H1 (cell line): ENCODE data around the gene AAR2. TPM values are rescaled to one million over a fixed set of nuclear protein-coding genes. Genes with fewer than 3 reads are reported as not detected.

Experiments used
- CTCF ChIA-PET: fragments of 300-600 bp; sonication (Branson Sonifier 250); formaldehyde crosslinking; loops from one replicate; lab custom pipeline; 2021; ENCODE audit not compliant: partially characterized antibody; lab: Charles Lee
- POLR2A ChIA-PET: fragments of 300-600 bp; sonication (Branson Sonifier 250); formaldehyde crosslinking; loops from one replicate; lab custom pipeline; 2021; ENCODE audit warnings: inconsistent platforms; ENCODE audit not compliant: partially characterized antibody; lab: Charles Lee
- DNase-seq, 2 experiments: peaks; one replicate each; pipeline versions ENCODE4 v3.0.0 to v3.0.0-alpha.2; 2010 to 2022; ENCODE audit warnings: low spot score in 2 of 2, low read depth in 1 of 2, mixed read lengths in 1 of 2
- FAIRE-seq: peaks from 2 replicates; lab custom pipeline; 2011; peaks lifted over from hg19 to GRCh38; lab: Jason Lieb, UNC
- H2AFZ ChIP-seq: 2 replicates; pipeline ENCODE4 v1.8.1; 2012; ENCODE audit warnings: low read length, inconsistent platforms
- H2AK5ac ChIP-seq: 2 replicates; pipeline ENCODE4 v1.6.1; 2013; ENCODE audit warnings: low read depth, low read length
- H2BK120ac ChIP-seq: replicated peaks from 2 replicates; pipeline ENCODE3; 2013; ENCODE audit warnings: low read depth, low read length, inconsistent platforms
- H2BK12ac ChIP-seq: 2 replicates; pipeline ENCODE4 v1.6.1; 2013; ENCODE audit warnings: low read depth, low read length
- H2BK15ac ChIP-seq: 2 replicates; pipeline ENCODE4 v1.6.1; 2013; ENCODE audit warnings: low read length
- H2BK20ac ChIP-seq: 2 replicates; pipeline ENCODE4 v1.6.1; 2013; ENCODE audit warnings: low read length
- H2BK5ac ChIP-seq: 2 replicates; pipeline ENCODE4 v1.6.1; 2013; ENCODE audit warnings: low read depth, low read length
- H3K14ac ChIP-seq: 2 replicates; pipeline ENCODE4 v1.6.1; 2013; ENCODE audit warnings: inconsistent platforms; ENCODE audit not compliant: insufficient read length
- H3K18ac ChIP-seq: 2 replicates; pipeline ENCODE4 v1.6.1; 2013; ENCODE audit warnings: low read length; ENCODE audit errors: extremely low read depth
- H3K23ac ChIP-seq: 2 replicates; pipeline ENCODE4 v1.6.1; 2013; ENCODE audit warnings: inconsistent platforms; ENCODE audit not compliant: insufficient read length
- H3K23me2 ChIP-seq: 2 replicates; pipeline ENCODE4 v1.6.1; 2013; ENCODE audit warnings: low read depth, low read length
- H3K27ac ChIP-seq: 2 replicates; pipeline ENCODE4 v1.6.1; 2011; ENCODE audit warnings: low read depth, low read length, inconsistent platforms
- H3K27me3 ChIP-seq, 4 experiments: replicated peaks in 1 of 4; 1 replicate in 1 of 4; 2 replicates in 3 of 4; pipeline versions ENCODE4 v1.6.1 to v1.8.1; 2011 to 2013; ENCODE audit warnings: low read length in 3 of 4, mild to moderate bottlenecking in 3 of 4, inconsistent platforms in 2 of 4, mixed read lengths in 2 of 4, moderate library complexity in 1 of 4; ENCODE audit not compliant: control insufficient read depth in 3 of 4, insufficient read depth in 3 of 4; ENCODE audit errors: extremely low read depth in 1 of 4
- H3K36me3 ChIP-seq, 4 experiments: 2 replicates each; pipeline versions ENCODE4 v1.6.1 to v1.8.1; 2011 to 2013; ENCODE audit warnings: mild to moderate bottlenecking in 4 of 4, low read length in 3 of 4, moderate library complexity in 2 of 4, control low read depth in 1 of 4, inconsistent platforms in 1 of 4; ENCODE audit not compliant: insufficient read depth in 4 of 4, control insufficient read depth in 2 of 4
- H3K4ac ChIP-seq: replicated peaks from 2 replicates; pipeline ENCODE3; 2013; ENCODE audit warnings: low read length, low read depth, mixed read lengths, inconsistent platforms; ENCODE audit not compliant: insufficient read length
- H3K4me1 ChIP-seq, 4 experiments: replicated peaks in 1 of 4; 1 replicate in 1 of 4; 2 replicates in 3 of 4; pipeline versions ENCODE4 v1.6.1 to v1.8.1; 2011 to 2013; ENCODE audit warnings: low read length in 3 of 4, inconsistent platforms in 2 of 4, mixed read lengths in 1 of 4; ENCODE audit not compliant: insufficient read depth in 4 of 4, control insufficient read depth in 3 of 4
- H3K4me2 ChIP-seq, 2 experiments: 2 replicates each; pipeline versions ENCODE4 v1.6.1 to v1.8.1; 2011 to 2013; ENCODE audit warnings: low read depth in 2 of 2, low read length in 2 of 2, control low read depth in 1 of 2, inconsistent platforms in 1 of 2, mild to moderate bottlenecking in 1 of 2; ENCODE audit not compliant: insufficient read depth in 1 of 2
- H3K4me3 ChIP-seq, 4 experiments: fragments of 200-600, 300-600 bp in 1 of 4; sonication (generic), shearing (Covaris generic), sonication (Bioruptor Twin) in 1 of 4; 2 replicates each; pipeline versions ENCODE4 v1.5.1 to v1.8.1; 2011 to 2016; ENCODE audit warnings: low read length in 4 of 4, low read depth in 3 of 4, control low read depth in 2 of 4, inconsistent platforms in 2 of 4, mild to moderate bottlenecking in 2 of 4, mixed read lengths in 1 of 4, moderate library complexity in 1 of 4; ENCODE audit not compliant: insufficient read depth in 2 of 4; ENCODE audit errors: extremely low read depth in 1 of 4
- H3K56ac ChIP-seq: replicated peaks from 2 replicates; pipeline ENCODE3; 2013; ENCODE audit warnings: low read depth, mild to moderate bottlenecking, mixed read lengths, low read length, inconsistent platforms; ENCODE audit not compliant: insufficient read length
- H3K79me1 ChIP-seq: 2 replicates; pipeline ENCODE4 v1.6.1; 2013; ENCODE audit warnings: low read depth, low read length, control low read depth
- H3K79me2 ChIP-seq, 2 experiments: 2 replicates each; pipeline versions ENCODE4 v1.6.1 to v1.8.1; 2012 to 2013; ENCODE audit warnings: low read length in 2 of 2, mild to moderate bottlenecking in 2 of 2, inconsistent platforms in 1 of 2; ENCODE audit not compliant: insufficient read depth in 2 of 2, control insufficient read depth in 1 of 2
- H3K9ac ChIP-seq, 4 experiments: replicated peaks in 1 of 4; 1 replicate in 1 of 4; 2 replicates in 3 of 4; pipeline versions ENCODE4 v1.6.1 to v1.8.1; 2011 to 2013; ENCODE audit warnings: low read depth in 3 of 4, low read length in 3 of 4, control low read depth in 2 of 4, mild to moderate bottlenecking in 2 of 4, moderate library complexity in 2 of 4, inconsistent platforms in 1 of 4; ENCODE audit errors: extremely low read depth in 1 of 4
- H3K9me3 ChIP-seq, 2 experiments: 2 replicates each; pipeline versions ENCODE4 v1.6.1 to v1.8.1; 2012 to 2013; ENCODE audit warnings: mild to moderate bottlenecking in 2 of 2, moderate library complexity in 2 of 2, control low read depth in 1 of 2, inconsistent platforms in 1 of 2, low read depth in 1 of 2, low read length in 1 of 2, mixed read lengths in 1 of 2; ENCODE audit not compliant: insufficient read depth in 2 of 2
- H4K20me1 ChIP-seq, 2 experiments: replicated peaks in 1 of 2; 2 replicates each; pipeline versions ENCODE3 to v1.8.1; 2011 to 2013; ENCODE audit warnings: inconsistent platforms in 2 of 2, low read length in 2 of 2, mild to moderate bottlenecking in 1 of 2; ENCODE audit not compliant: insufficient read depth in 2 of 2, control insufficient read depth in 1 of 2
- H4K5ac ChIP-seq: 2 replicates; pipeline ENCODE4 v1.6.1; 2013; ENCODE audit warnings: low read length, low read depth, mixed read lengths, inconsistent platforms; ENCODE audit not compliant: insufficient read length
- H4K8ac ChIP-seq: 2 replicates; pipeline ENCODE4 v1.8.0; 2013; ENCODE audit warnings: mild to moderate bottlenecking, moderate library complexity, low read length, inconsistent platforms; ENCODE audit not compliant: insufficient read depth; ENCODE audit errors: extremely low read depth
- H4K91ac ChIP-seq: replicated peaks from 2 replicates; pipeline ENCODE3; 2013; ENCODE audit warnings: low read length, mixed read lengths, inconsistent platforms; ENCODE audit not compliant: insufficient read length
- ATF3 ChIP-seq: IDR thresholded peaks from 2 replicates; pipeline ENCODE4 v1.6.1; 2011; ENCODE audit warnings: low read depth, mild to moderate bottlenecking, low read length; ENCODE audit not compliant: insufficient read depth
- CHD2 ChIP-seq: IDR thresholded peaks from 2 replicates; pipeline ENCODE4 v1.6.1; 2012; ENCODE audit warnings: low read length, improper control_type of control experiment
- JUN ChIP-seq: IDR thresholded peaks from 2 replicates; pipeline ENCODE4 v1.6.1; 2011; ENCODE audit warnings: low read depth, mild to moderate bottlenecking, improper control_type of control experiment, low read length
- JUND ChIP-seq: IDR thresholded peaks from 2 replicates; pipeline ENCODE4 v1.6.1; 2011; ENCODE audit warnings: mild to moderate bottlenecking, improper control_type of control experiment, low read length
- KDM4A ChIP-seq: IDR thresholded peaks from one replicate; pipeline ENCODE4 v1.7.1; 2012; ENCODE audit warnings: low read depth, mild to moderate bottlenecking, moderate library complexity, low read length, inconsistent platforms; ENCODE audit not compliant: severe bottlenecking
- NRF1 ChIP-seq: IDR thresholded peaks from 2 replicates; pipeline ENCODE4 v1.6.1; 2011; ENCODE audit warnings: mild to moderate bottlenecking, low read depth, low read length, improper control_type of control experiment
- SP4 ChIP-seq: IDR thresholded peaks from 2 replicates; pipeline ENCODE4 v1.6.1; 2012; ENCODE audit warnings: low read length, inconsistent platforms
- TBP ChIP-seq: IDR thresholded peaks from 2 replicates; pipeline ENCODE4 v1.6.1; 2011; ENCODE audit warnings: low read depth, low read length, improper control_type of control experiment
- WGBS, 2 experiments: shearing (Covaris generic) in 1 of 2; methylation state at CpG; one replicate each; pipeline versions ENCODE4 v1.1.6 to v1.1.7; 2013 to 2015; ENCODE audit warnings: low lambda C conversion rate in 2 of 2, mixed read lengths in 2 of 2, inconsistent platforms in 1 of 2, low coverage in 1 of 2, missing lambda C conversion rate in 1 of 2; ENCODE audit not compliant: insufficient replicate concordance in 2 of 2, insufficient coverage in 1 of 2, insufficient read length in 1 of 2; ENCODE audit errors: extremely low coverage in 1 of 2, missing lambda C conversion rate in 1 of 2; 5-methylcytosine and 5-hydroxymethylcytosine counted together
- polyA plus RNA-seq, 7 experiments: library from polyadenylated mRNA; depleted of rRNA in 3 of 7; stranded (reverse) in 5 of 7; unstranded in 2 of 7; fragments of >200 nt in 5 of 7; fragments of 200-250 nt in 2 of 7; gene quantifications; 1 replicate in 5 of 7; 2 replicates in 1 of 7; 4 replicates in 1 of 7; pipeline versions ENCODE4 v1.2.1 to v1.2.3, GENCODE V29; 2011 to 2013; ENCODE audit warnings: missing spikeins in 2 of 7, mixed read lengths in 2 of 7
- total RNA-seq: library from RNA; stranded (reverse); fragmentation: NEBNext Ultra II Directional; extraction: Animal tissue kit (Norgen Biotek cat#: 25700); gene quantifications from 2 replicates; pipeline ENCODE4 v1.2.1, GENCODE V29; 2021

AAR2 gene
- total and polyA plus RNA-seq, 2 of the 8 experiments (the other 6 are each of a cell fraction or from before 2014, with no cell fraction given) = 25.5 to 36.1 TPM

- ChIA-PET CTCF (interaction anchor here (0.6 to 4.2 kb wide), 12 partner anchors 9 to 279 kb away, joined by 3 to 21 read pairs (median 4); no protein-coding TSS in a partner anchor), POLR2A (interaction anchor here (1.1 to 2.9 kb wide), 8 partner anchors 9 to 167 kb away, joined by 3 to 10 read pairs (median 3); no protein-coding TSS in a partner anchor)
- Histone ChIP-seq H3K4me3 (peak overlapping the region; percentile 73 to 92 (median 82); a peak in 7 of 8 replicates), H2BK15ac (no peak overlapping the region), H3K18ac (no peak overlapping the region), H3K56ac (no peak overlapping the region), H4K8ac (no peak overlapping the region), H4K5ac (no peak overlapping the region), H3K79me2 (peaks cover 17 to 36% of the 10 kb centered on the region in 2 experiments), H3K4me2 (peak overlapping the region; percentile 70 to 76), H3K4ac (no peak overlapping the region), H3K9me3 (no peaks in the 10 kb centered on the region), H4K91ac (no peak overlapping the region), H2AFZ (no peak overlapping the region), H2BK20ac (no peak overlapping the region), H3K27me3 (no peaks in the 10 kb centered on the region), H3K23ac (no peak overlapping the region), H3K23me2 (peaks cover 10% of the 10 kb centered on the region), H3K4me1 (peaks cover 0 to 7% (median 5%) of the 10 kb centered on the region in 4 experiments; a peak in 6 of 7 replicates), H3K36me3 (peaks cover 4 to 20% (median 13%) of the 10 kb centered on the region in 4 experiments; a peak in 6 of 8 replicates), H2AK5ac (no peak overlapping the region), H3K14ac (no peak overlapping the region), H2BK120ac (no peak overlapping the region), H3K79me1 (peaks cover 2% of the 10 kb centered on the region; the same call in 1 of the 2 replicates), H4K20me1 (peaks cover 2% of the 10 kb centered on the region in 2 experiments), H3K9ac (peak overlapping the region in 1 of 4 experiments; percentile 86; a peak in 1 of 7 replicates), H3K27ac (no peak overlapping the region), H2BK12ac (no peak overlapping the region), H2BK5ac (no peak overlapping the region)
- DNase-seq = no peak
- 84% methylated on average over 5 of the region's 5 CpGs; no CpG with 5 or more reads in 1 of the 2 experiments for WGBS, 2 experiments
- TF ChIP-seq JUND (no peak), KDM4A (no peak), CHD2 (no peak), JUN (no peak), NRF1 (no peak), ATF3 (no peak), SP4 (no peak), TBP (no peak)
- FAIRE-seq = no peak
These were observed 1.2 kb downstream of the AAR2 start for GRCh38 chr20:36237477-36237876.
